Trophoblast cell (in vitro differentiated cells and primary cell): ENCODE data around the gene GOLGA1.

Experiments
- DNase-seq, 2 donors: peaks; one replicate each; pipeline ENCODE4 v3.0.0-alpha.2; 2016
- H2AFZ ChIP-seq: 2 replicates; pipeline ENCODE4 v1.6.1; 2013; ENCODE audit warnings: low read length, moderate library complexity, mild to moderate bottlenecking; ENCODE audit not compliant: insufficient read depth, poor library complexity
- H2AK5ac ChIP-seq: 2 replicates; pipeline ENCODE4 v1.6.1; 2013; ENCODE audit warnings: mild to moderate bottlenecking, low read length
- H2BK120ac ChIP-seq: 2 replicates; pipeline ENCODE4 v1.6.1; 2013; ENCODE audit warnings: low read length, mild to moderate bottlenecking, moderate library complexity; ENCODE audit not compliant: insufficient read depth, poor library complexity
- H2BK12ac ChIP-seq: 2 replicates; pipeline ENCODE4 v1.6.1; 2013; ENCODE audit warnings: mild to moderate bottlenecking, low read length, moderate library complexity
- H2BK5ac ChIP-seq: 2 replicates; pipeline ENCODE4 v1.6.1; 2013; ENCODE audit warnings: low read length, low read depth, moderate library complexity, mild to moderate bottlenecking; ENCODE audit not compliant: poor library complexity
- H3K14ac ChIP-seq: 2 replicates; pipeline ENCODE4 v1.6.1; 2013; ENCODE audit warnings: mild to moderate bottlenecking, low read length
- H3K18ac ChIP-seq: 2 replicates; pipeline ENCODE4 v1.6.1; 2013; ENCODE audit warnings: mild to moderate bottlenecking, low read length
- H3K23ac ChIP-seq: 2 replicates; pipeline ENCODE4 v1.6.1; 2013; ENCODE audit warnings: low read length
- H3K27ac ChIP-seq: 2 replicates; pipeline ENCODE4 v1.5.1; 2013; ENCODE audit warnings: low read depth, mild to moderate bottlenecking, inconsistent platforms, low read length, moderate library complexity
- H3K27me3 ChIP-seq: 2 replicates; pipeline ENCODE4 v1.6.1; 2013; ENCODE audit warnings: inconsistent platforms, mild to moderate bottlenecking, low read length, moderate library complexity; ENCODE audit not compliant: insufficient read depth
- H3K36me3 ChIP-seq, 2 experiments: 1 replicate in 1 of 2; 2 replicates in 1 of 2; pipeline ENCODE4 v1.6.1; 2013; ENCODE audit warnings: low read length in 2 of 2, mild to moderate bottlenecking in 2 of 2, moderate library complexity in 1 of 2; ENCODE audit not compliant: insufficient read depth in 2 of 2, control insufficient read depth in 1 of 2
- H3K4ac ChIP-seq: 2 replicates; pipeline ENCODE4 v1.6.1; 2013; ENCODE audit warnings: low read depth, mild to moderate bottlenecking, low read length, moderate library complexity
- H3K4me1 ChIP-seq, 2 experiments: 1 replicate in 1 of 2; 2 replicates in 1 of 2; pipeline ENCODE4 v1.6.1; 2013; ENCODE audit warnings: low read length in 2 of 2, mild to moderate bottlenecking in 2 of 2, moderate library complexity in 1 of 2; ENCODE audit not compliant: insufficient read depth in 2 of 2, control insufficient read depth in 1 of 2
- H3K4me2 ChIP-seq: 2 replicates; pipeline ENCODE4 v1.6.1; 2013; ENCODE audit warnings: inconsistent platforms, mild to moderate bottlenecking, low read length, moderate library complexity
- H3K4me3 ChIP-seq: 2 replicates; pipeline ENCODE4 v1.5.1; 2013; ENCODE audit warnings: mild to moderate bottlenecking, low read depth, low read length, inconsistent platforms
- H3K79me1 ChIP-seq: one replicate; pipeline ENCODE4 v1.6.1; 2013; ENCODE audit warnings: low read length
- H3K79me2 ChIP-seq: 2 replicates; pipeline ENCODE4 v1.6.1; 2013; ENCODE audit warnings: low read length, mild to moderate bottlenecking; ENCODE audit not compliant: control insufficient read depth, insufficient read depth, poor library complexity
- H3K9ac ChIP-seq: 2 replicates; pipeline ENCODE4 v1.6.1; 2013; ENCODE audit warnings: mild to moderate bottlenecking, low read length
- H3K9me3 ChIP-seq: 2 replicates; pipeline ENCODE4 v1.6.1; 2013; ENCODE audit warnings: low read depth, mild to moderate bottlenecking, control low read depth, inconsistent platforms, low read length; ENCODE audit not compliant: insufficient read depth
- H4K12ac ChIP-seq: 2 replicates; pipeline ENCODE4 v1.6.1; 2013; ENCODE audit warnings: low read depth, mild to moderate bottlenecking, low read length, moderate library complexity
- H4K8ac ChIP-seq: 2 replicates; pipeline ENCODE4 v1.6.1; 2013; ENCODE audit warnings: low read depth, mild to moderate bottlenecking, low read length, moderate library complexity
- H4K91ac ChIP-seq: one replicate; pipeline ENCODE4 v1.6.1; 2013; ENCODE audit warnings: low read depth, mild to moderate bottlenecking, low read length, moderate library complexity
- WGBS: extraction: QIAGEN DNeasy Blood & Tissue Kit; methylation state at CpG from one replicate; pipeline ENCODE4 v1.1.7; 2013; ENCODE audit warnings: missing lambda C conversion rate; ENCODE audit not compliant: insufficient read length, insufficient coverage; ENCODE audit errors: extremely low coverage; 5-methylcytosine and 5-hydroxymethylcytosine counted together

Gene GOLGA1

DNA sequence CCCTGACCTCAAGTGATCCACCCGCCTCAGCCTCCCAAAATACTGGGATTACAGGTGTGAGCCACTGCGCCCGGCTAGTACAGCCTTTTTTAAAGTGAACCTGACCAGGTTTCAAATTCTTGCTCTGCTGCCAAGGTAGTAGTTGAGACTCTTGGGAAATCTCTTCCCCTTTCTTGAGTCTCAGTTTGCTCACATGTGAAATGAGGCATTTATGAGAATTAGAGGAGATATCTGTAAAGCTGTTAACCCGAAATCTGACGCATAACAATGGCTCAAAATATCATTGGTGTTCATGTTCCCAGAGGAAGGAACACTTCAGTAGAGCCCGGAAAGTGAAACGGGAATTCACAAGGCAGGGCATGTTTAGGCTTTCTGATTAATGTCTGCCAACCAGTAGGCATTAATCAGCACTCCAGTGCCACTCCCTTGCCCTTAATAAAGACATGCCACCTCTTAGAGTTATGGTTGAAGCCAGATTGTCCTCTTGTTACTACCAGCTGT is 77.5 kb downstream of the GOLGA1 start:
- Histone ChIP-seq H4K8ac (no peak overlapping the region), H3K79me1 (peaks cover 13% of the 10 kb centered on the region), H3K9ac (no peak overlapping the region), H3K36me3 (peaks cover 24 to 26% of the 10 kb centered on the region in 2 experiments), H3K23ac (no peak overlapping the region), H3K14ac (no peak overlapping the region), H3K27ac (no peak overlapping the region), H3K9me3 (no peaks in the 10 kb centered on the region), H3K79me2 (peaks cover 18% of the 10 kb centered on the region), H2BK5ac (no peak overlapping the region), H3K4ac (no peak overlapping the region), H4K91ac (no peak overlapping the region), H2AFZ (no peak overlapping the region), H3K18ac (no peak overlapping the region), H3K4me1 (peaks cover 11 to 14% of the 10 kb centered on the region in 2 experiments), H3K4me3 (no peak overlapping the region), H4K12ac (no peak overlapping the region), H2AK5ac (no peak overlapping the region), H2BK120ac (no peak overlapping the region), H3K4me2 (no peak overlapping the region), H2BK12ac (no peak overlapping the region), H3K27me3 (no peaks in the 10 kb centered on the region)
- WGBS = no CpG with 5 or more reads among the region's 7 CpGs
- DNase-seq = no peak

DNA sequence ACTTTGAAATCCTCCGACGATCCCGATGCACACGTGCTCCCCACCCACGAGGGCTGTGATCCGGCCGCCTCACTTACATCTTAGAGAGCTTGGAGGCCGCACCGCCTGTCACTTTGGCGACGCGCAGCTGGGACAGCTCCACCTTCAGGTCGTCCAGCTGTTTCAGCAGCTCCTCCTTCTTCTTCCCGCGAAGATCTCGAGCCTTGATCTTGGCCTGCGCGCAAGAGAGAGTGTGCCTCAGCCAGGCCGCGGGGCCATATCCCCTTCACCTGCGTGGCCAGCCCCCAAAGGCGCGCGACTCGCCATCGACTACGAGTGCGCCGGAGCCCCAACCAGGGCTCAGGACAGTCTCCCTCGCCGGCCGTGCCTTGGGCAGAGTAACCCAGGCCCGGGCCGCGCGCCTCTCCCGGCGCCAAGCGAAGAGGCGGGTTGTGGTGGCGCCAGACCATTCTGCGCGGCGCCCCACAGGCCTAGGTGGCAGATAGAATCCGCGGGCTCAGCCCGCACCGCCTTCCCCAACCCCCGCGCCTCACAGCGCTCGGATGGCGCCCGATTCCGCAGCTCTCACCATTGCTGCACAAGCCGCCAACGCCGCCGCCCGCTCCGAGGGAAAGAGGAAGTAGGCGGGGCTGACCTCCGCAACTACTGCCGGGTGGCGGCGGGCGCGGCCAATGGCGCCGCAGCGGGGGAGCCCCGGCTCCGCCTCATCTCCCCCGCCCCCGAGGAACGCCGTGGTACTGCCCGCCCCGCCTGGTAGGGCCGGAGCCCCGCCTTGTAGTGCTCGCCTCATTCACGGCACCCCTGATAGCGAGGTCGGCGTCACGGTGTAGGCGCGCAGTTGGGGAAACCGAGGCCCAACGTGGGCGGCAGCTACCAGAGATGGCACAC is 79.3 kb downstream of the GOLGA1 start, which contains the start of the genes ARPC5L and RPL35:
Gene ARPC5L, plus strand, starts transcription at position 789 of the 888 bp plus-strand sequence. CDS start 7,161 bp downstream, outside the sequence.
Gene RPL35, minus strand, starts transcription at position 616 of the 888 bp plus-strand sequence. Its CDS starts 45 bp downstream, at position 571.
- WGBS = no CpG with 5 or more reads among the region's 92 CpGs
- no peak within 1 kb of the TSS for H2BK12ac ChIP-seq
- H2BK5ac ChIP-seq = peak within 1 kb of the TSS; percentile 88
- peaks cover 7 to 14% of the 10 kb centered on the region in 2 experiments for H3K4me1 ChIP-seq
- peak within 1 kb of the TSS; percentile 68 for H2AFZ ChIP-seq
- H4K8ac ChIP-seq = peak within 1 kb of the TSS; percentile 91
- peak within 1 kb of the TSS; percentile 82 for H2BK120ac ChIP-seq
- peak within 1 kb of the TSS; percentile 90 for H4K12ac ChIP-seq
- peak within 1 kb of the TSS; percentile 94 for H3K4ac ChIP-seq
- peak within 1 kb of the TSS; percentile 96 for H3K18ac ChIP-seq
- H3K27ac ChIP-seq = peak within 1 kb of the TSS; percentile 88
- DNase-seq = peak; percentile 90 to 96
- no peaks in the 10 kb centered on the region for H3K9me3 ChIP-seq
- peak within 1 kb of the TSS; percentile 94 for H3K14ac ChIP-seq
- peak within 1 kb of the TSS; percentile 90 for H2AK5ac ChIP-seq
- H3K4me3 ChIP-seq = peak within 1 kb of the TSS; percentile 98
- H3K36me3 ChIP-seq = peaks cover 41 to 44% of the 10 kb centered on the region in 2 experiments
- peak within 1 kb of the TSS; percentile 90 for H3K4me2 ChIP-seq
- H3K27me3 ChIP-seq = no peaks in the 10 kb centered on the region
- H3K79me2 ChIP-seq = peaks cover 16% of the 10 kb centered on the region
- no peak within 1 kb of the TSS for H3K23ac ChIP-seq
- peak within 1 kb of the TSS; percentile 100 for H3K9ac ChIP-seq
- peak within 1 kb of the TSS; percentile 86 for H4K91ac ChIP-seq
- peaks cover 11% of the 10 kb centered on the region for H3K79me1 ChIP-seq

DNA sequence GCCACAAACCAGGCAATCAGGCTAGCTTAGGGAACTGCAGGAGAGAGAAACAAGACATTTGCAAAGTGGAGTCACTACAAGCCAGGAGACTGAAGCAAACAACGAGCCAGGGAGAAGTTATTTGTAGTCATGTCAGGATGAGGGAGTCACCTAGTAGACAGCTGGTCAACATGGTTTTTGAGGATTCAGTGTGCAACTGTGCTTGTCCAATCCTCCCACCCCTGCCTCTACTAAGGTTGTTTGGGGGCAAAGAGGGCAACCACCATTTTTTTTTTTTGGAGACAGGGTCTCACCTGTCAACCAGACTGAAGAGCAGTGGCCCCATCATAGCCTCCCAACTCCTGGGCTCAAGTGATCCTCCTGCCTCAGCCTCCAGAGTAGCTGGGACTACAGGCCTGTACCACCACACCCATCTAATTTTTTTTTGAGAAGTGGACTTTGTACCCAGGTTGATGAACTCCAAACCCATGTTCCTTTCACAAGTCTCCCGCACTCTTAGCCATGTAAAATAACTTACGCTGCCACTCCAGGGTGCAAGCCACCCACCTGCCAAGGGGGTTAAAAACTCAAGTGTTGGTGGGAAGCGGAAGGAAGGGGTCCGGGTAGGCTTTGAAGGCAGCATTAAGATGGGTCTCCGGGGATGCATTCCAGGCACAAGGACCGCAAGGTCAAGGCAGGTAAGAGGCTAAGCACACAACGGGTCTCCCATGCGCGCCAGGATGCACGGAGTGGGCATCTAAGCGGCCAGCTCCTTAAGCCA is 80.1 kb downstream of the GOLGA1 start:
- Histone ChIP-seq H3K4me1 (peaks cover 7 to 14% of the 10 kb centered on the region in 2 experiments), H3K14ac (peak overlapping the region; percentile 94), H3K4ac (peak overlapping the region; percentile 94), H3K9ac (peak overlapping the region; percentile 100), H3K27ac (no peak overlapping the region), H3K9me3 (no peaks in the 10 kb centered on the region), H2BK5ac (no peak overlapping the region), H3K79me2 (peaks cover 16% of the 10 kb centered on the region), H4K91ac (peak overlapping the region; percentile 86), H3K36me3 (peaks cover 44 to 50% of the 10 kb centered on the region in 2 experiments), H4K12ac (no peak overlapping the region), H2BK12ac (no peak overlapping the region), H3K4me3 (peak overlapping the region; percentile 98), H2BK120ac (no peak overlapping the region), H3K18ac (peak overlapping the region; percentile 87), H2AK5ac (peak overlapping the region; percentile 90), H3K79me1 (peaks cover 11% of the 10 kb centered on the region), H3K27me3 (no peaks in the 10 kb centered on the region), H3K4me2 (peak overlapping the region; percentile 90), H4K8ac (peak overlapping the region; percentile 91), H3K23ac (no peak overlapping the region), H2AFZ (no peak overlapping the region)
- WGBS = no CpG with 5 or more reads among the region's 12 CpGs
- no peak for DNase-seq
